SK-N-SH (cell line): ENCODE results near the gene GRIP1. TPM values are rescaled to one million over a fixed set of nuclear protein-coding genes. Genes with fewer than 3 reads are reported as not detected.

ENCODE experiments used
- CTCF ChIA-PET: fragments of 300-600, 350-600 bp; formaldehyde crosslinking; extraction: SDS; loops from one replicate; lab custom pipeline; 2021; lab: Yijun Ruan, JAX
- POLR2A ChIA-PET: fragments of 350-600 bp; sonication (Branson Sonifier 250); formaldehyde crosslinking; extraction: SDS; loops from one replicate; lab custom pipeline; 2020; ENCODE audit warnings: antibody characterized with exemption, inconsistent platforms; lab: Yijun Ruan, JAX
- DNase-seq: peaks from one replicate; pipeline ENCODE4 v3.0.0; 2012
- H2AFZ ChIP-seq: fragments of 200-600 bp; sonication (generic); 2 replicates; pipeline ENCODE4 v1.8.1; 2016; ENCODE audit warnings: antibody characterized with exemption, mild to moderate bottlenecking, low read depth
- H3F3A ChIP-seq: fragments of 200-600 bp; sonication (generic); replicated peaks from 2 replicates; pipeline ENCODE3; 2016; ENCODE audit warnings: antibody characterized with exemption, mild to moderate bottlenecking; ENCODE audit not compliant: insufficient read depth
- H3K27ac ChIP-seq, 2 experiments: fragments of 200-500 bp in 1 of 2; fragments of 200-600 bp in 1 of 2; sonication (Bioruptor generic) in 1 of 2; sonication (generic), shearing (Covaris generic) in 1 of 2; 2 replicates each; pipeline versions ENCODE4 v1.5.1 to v1.6.1; 2014 to 2016; ENCODE audit warnings: low read depth in 2 of 2, inconsistent platforms in 1 of 2, low read length in 1 of 2, mild to moderate bottlenecking in 1 of 2, mixed read lengths in 1 of 2
- H3K27me3 ChIP-seq: fragments of 200-600 bp; sonication (generic), shearing (Covaris generic); 2 replicates; pipeline ENCODE4 v1.6.1; 2016; ENCODE audit warnings: mixed run types; ENCODE audit not compliant: insufficient read depth
- H3K36me3 ChIP-seq, 2 experiments: fragments of 200-500 bp in 1 of 2; fragments of 200-600 bp in 1 of 2; sonication (Bioruptor generic) in 1 of 2; sonication (generic) in 1 of 2; replicated peaks in 1 of 2; 2 replicates each; pipeline versions ENCODE3 to v1.5.1; 2014 to 2016; ENCODE audit warnings: low read length in 1 of 2, mild to moderate bottlenecking in 1 of 2; ENCODE audit not compliant: insufficient read depth in 2 of 2, control insufficient read depth in 1 of 2
- H3K4me1 ChIP-seq, 2 experiments: fragments of 200-500 bp in 1 of 2; fragments of 200-600 bp in 1 of 2; sonication (Bioruptor generic) in 1 of 2; sonication (generic), shearing (Covaris generic) in 1 of 2; 2 replicates each; pipeline versions ENCODE4 v1.5.1 to v1.6.1; 2014 to 2016; ENCODE audit warnings: low read depth in 1 of 2, low read length in 1 of 2, mixed run types in 1 of 2; ENCODE audit not compliant: insufficient read depth in 2 of 2, control insufficient read depth in 1 of 2
- H3K4me2 ChIP-seq: fragments of 200-600 bp; sonication (generic), shearing (Covaris generic); 2 replicates; pipeline ENCODE4 v1.6.1; 2017; ENCODE audit warnings: mixed run types
- H3K4me3 ChIP-seq, 2 experiments: fragments of 200-500 bp in 1 of 2; fragments of 200-600 bp in 1 of 2; sonication (Bioruptor generic) in 1 of 2; sonication (generic), shearing (Covaris generic) in 1 of 2; 2 replicates each; pipeline versions ENCODE4 v1.5.1 to v1.8.1; 2014 to 2016; ENCODE audit warnings: low read depth in 2 of 2, inconsistent platforms in 1 of 2, low read length in 1 of 2, mild to moderate bottlenecking in 1 of 2, mixed read lengths in 1 of 2, moderate library complexity in 1 of 2
- H3K79me2 ChIP-seq: fragments of 200-600 bp; sonication (generic); 2 replicates; pipeline ENCODE4 v1.8.1; 2017; ENCODE audit warnings: mild to moderate bottlenecking; ENCODE audit not compliant: insufficient read depth
- H3K9ac ChIP-seq: fragments of 200-600 bp; sonication (generic); 2 replicates; pipeline ENCODE4 v1.6.1; 2017; ENCODE audit warnings: mixed run types
- H3K9me2 ChIP-seq: fragments of 200-600 bp; sonication (generic); 2 replicates; pipeline ENCODE4 v1.6.1; 2017; ENCODE audit warnings: mixed run types
- H3K9me3 ChIP-seq: fragments of 200-600 bp; sonication (generic); 2 replicates; pipeline ENCODE4 v1.6.1; 2017; ENCODE audit warnings: mixed run types, mild to moderate bottlenecking, moderate library complexity
- H4K20me1 ChIP-seq: fragments of 200-600 bp; sonication (generic); 2 replicates; pipeline ENCODE4 v1.6.1; 2017; ENCODE audit warnings: mild to moderate bottlenecking, mixed run types; ENCODE audit not compliant: insufficient read depth
- CHD2 ChIP-seq: fragments of 150-350 bp; IDR thresholded peaks from 2 replicates; pipeline ENCODE4 v1.6.1; 2018; ENCODE audit warnings: low read length; ENCODE audit not compliant: partially characterized antibody
- ELF1 ChIP-seq: IDR thresholded peaks from 2 replicates; pipeline ENCODE4 v1.4.0; 2012
- FOXJ3 ChIP-seq: sonication (generic); formaldehyde crosslinking; IDR thresholded peaks from 2 replicates; pipeline ENCODE4 v1.5.1; 2020; ENCODE audit warnings: mild to moderate bottlenecking, missing genetic modification reagents
- FOXM1 ChIP-seq: IDR thresholded peaks from 2 replicates; pipeline ENCODE4 v1.4.0; 2012; ENCODE audit warnings: low read depth, mild to moderate bottlenecking
- GABPA ChIP-seq: IDR thresholded peaks from 2 replicates; pipeline ENCODE4 v1.4.0; 2012; ENCODE audit warnings: low read depth, mild to moderate bottlenecking
- MEF2A ChIP-seq: IDR thresholded peaks from 2 replicates; pipeline ENCODE4 v1.4.0; 2012; ENCODE audit warnings: low read depth, borderline replicate concordance
- NFIC ChIP-seq: IDR thresholded peaks from 2 replicates; pipeline ENCODE4 v1.4.0; 2012; ENCODE audit warnings: borderline replicate concordance
- RAD21 ChIP-seq: IDR thresholded peaks from 2 replicates; pipeline ENCODE4 v1.6.1; 2012; ENCODE audit warnings: mild to moderate bottlenecking, low read length
- RFX5 ChIP-seq: IDR thresholded peaks from 2 replicates; pipeline ENCODE4 v1.6.1; 2012; ENCODE audit warnings: mild to moderate bottlenecking, improper control_type of control experiment, low read length
- RXRA ChIP-seq: IDR thresholded peaks from 2 replicates; pipeline ENCODE4 v1.4.0; 2012; ENCODE audit warnings: low read depth, mild to moderate bottlenecking, borderline replicate concordance
- SMC3 ChIP-seq: IDR thresholded peaks from 2 replicates; pipeline ENCODE4 v1.6.1; 2012; ENCODE audit warnings: low read depth, low read length, improper control_type of control experiment
- TAF1 ChIP-seq: IDR thresholded peaks from 2 replicates; pipeline ENCODE4 v1.6.1; 2012; ENCODE audit warnings: low read depth, mild to moderate bottlenecking, low read length, moderate library complexity, borderline replicate concordance
- USF2 ChIP-seq: fragments of 150-350 bp; IDR thresholded peaks from 2 replicates; pipeline ENCODE4 v1.6.1; 2017; ENCODE audit warnings: antibody characterized with exemption, low read length, low read depth, borderline replicate concordance
- WGBS: methylation state at CpG from one replicate; pipeline ENCODE4 v1.1.6; 2017; ENCODE audit warnings: low lambda C conversion rate; 5-methylcytosine and 5-hydroxymethylcytosine counted together
- polyA plus RNA-seq, 3 experiments: library from polyadenylated mRNA; depleted of rRNA; stranded (reverse); fragments of >200 nt; gene quantifications; 2 replicates each; pipeline ENCODE4 v1.2.3, GENCODE V29; 2012

GRIP1 gene
- polyA plus RNA-seq, 1 of the 3 experiments (the other 2 are of a cell fraction), result 0.07 TPM

- H3K9me3 ChIP-seq, result no peaks in the 10 kb centered on the region
- TF ChIP-seq FOXM1 (no peak), USF2 (no peak), NFIC (no peak), TAF1 (no peak)
- H3K9me2 ChIP-seq, result no peaks in the 10 kb centered on the region
- WGBS, result 42% methylated on average over 6 of the region's 6 CpGs
- H3K27me3 ChIP-seq, result peaks cover 11% of the 10 kb centered on the region; the same call in 1 of the 2 replicates
- DNase-seq, result no peak
- CTCF ChIA-PET, result interaction anchor here (0.6 to 1.7 kb wide), 2 partner anchors 9 to 10 kb away, joined by 3 to 11 read pairs; no protein-coding TSS in a partner anchor
- H3K4me2 ChIP-seq, result no peak overlapping the region
- no peak overlapping the region for H2AFZ ChIP-seq
- H3K4me1 ChIP-seq, result no peaks in the 10 kb centered on the region
- H3K9ac ChIP-seq, result no peak overlapping the region
- H3K4me3 ChIP-seq, result no peak overlapping the region
- no peaks in the 10 kb centered on the region for H3K79me2 ChIP-seq
- H3F3A ChIP-seq, result no peaks in the 10 kb centered on the region
- H4K20me1 ChIP-seq, result no peaks in the 10 kb centered on the region
- POLR2A ChIA-PET, result no interaction called here
- no peak overlapping the region for H3K27ac ChIP-seq
- H3K36me3 ChIP-seq, result no peaks in the 10 kb centered on the region
Observed at GRCh38 chr12:66684222-66684621, 5.3 kb upstream of the GRIP1 start.

DNA sequence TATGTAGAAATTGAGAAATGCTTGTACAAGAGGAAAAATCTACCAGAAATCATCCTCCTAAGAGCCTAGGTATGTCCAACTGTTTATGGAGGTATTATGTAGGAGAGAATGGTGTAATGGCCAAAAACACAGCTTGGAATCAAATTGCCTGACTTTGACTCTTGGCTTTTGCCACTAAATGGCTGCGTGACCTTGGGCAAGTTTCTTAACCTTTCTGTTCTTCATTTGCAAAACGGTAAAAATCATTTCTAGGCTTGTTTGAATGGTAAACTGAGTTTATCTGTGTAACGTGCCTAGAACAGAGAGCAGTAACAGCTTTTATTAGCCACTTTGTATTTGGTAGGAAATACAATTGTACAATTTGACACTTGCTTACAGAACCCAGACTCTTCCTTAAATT lies 4.9 kb upstream of the GRIP1 start:
- H3K9ac ChIP-seq, result no peak overlapping the region
- no peak overlapping the region for H3K4me3 ChIP-seq
- H2AFZ ChIP-seq, result no peak overlapping the region
- ChIA-PET CTCF (interaction anchor here (0.6 to 1.0 kb wide), 2 partner anchors 10 to 23 kb away, joined by 3 read pairs; no protein-coding TSS in a partner anchor), POLR2A (no interaction called here)
- TF ChIP-seq FOXJ3 (CRISPR knock-in tag) (no peak), FOXM1 (no peak), CHD2 (no peak), RXRA (no peak), SMC3 (no peak), RFX5 (no peak), RAD21 (no peak), GABPA (no peak), MEF2A (no peak)
- no peaks in the 10 kb centered on the region for H3K4me1 ChIP-seq
- no peaks in the 10 kb centered on the region for H4K20me1 ChIP-seq
- no peak overlapping the region for H3K27ac ChIP-seq
- 15% methylated on average over 3 of the region's 3 CpGs for WGBS
- H3K36me3 ChIP-seq, result no peaks in the 10 kb centered on the region
- H3F3A ChIP-seq, result no peaks in the 10 kb centered on the region
- H3K27me3 ChIP-seq, result peaks cover 11% of the 10 kb centered on the region; the same call in 1 of the 2 replicates
- no peaks in the 10 kb centered on the region for H3K9me2 ChIP-seq
- H3K79me2 ChIP-seq, result no peaks in the 10 kb centered on the region
- H3K4me2 ChIP-seq, result no peak overlapping the region
- H3K9me3 ChIP-seq, result no peaks in the 10 kb centered on the region
- DNase-seq, result no peak

- CTCF ChIA-PET, result interaction anchor here (0.7 to 1.0 kb wide), 2 partner anchors 24 to 617 kb away, joined by 3 read pairs; no protein-coding TSS in a partner anchor
- Histone ChIP-seq H3K9me3 (no peaks in the 10 kb centered on the region), H3K79me2 (no peaks in the 10 kb centered on the region), H3K4me2 (no peak overlapping the region), H3K4me3 (no peak overlapping the region), H3K27ac (no peak overlapping the region), H3K9ac (no peak overlapping the region), H3K9me2 (no peaks in the 10 kb centered on the region), H3K4me1 (no peaks in the 10 kb centered on the region), H3K36me3 (no peaks in the 10 kb centered on the region), H4K20me1 (no peaks in the 10 kb centered on the region), H3K27me3 (peaks cover 11% of the 10 kb centered on the region; the same call in 1 of the 2 replicates), H2AFZ (no peak overlapping the region), H3F3A (no peaks in the 10 kb centered on the region)
- 28% methylated on average over 6 of the region's 6 CpGs for WGBS
- TF ChIP-seq ELF1, result no peak
- no peak for TF ChIP-seq NFIC
- POLR2A ChIA-PET, result no interaction called here
- no peak for DNase-seq
Observed at GRCh38 chr12:66683073-66683472, 4.2 kb upstream of the GRIP1 start.
